ENCODE data around the gene SLC12A9. TPM values are rescaled to one million over a fixed set of nuclear protein-coding genes. Genes with fewer than 3 reads are reported as not detected.

SLC12A9 gene
- total and polyA plus RNA-seq, 5 donors from 2014 or later: 5.7 to 42.7 (median 6.3) TPM

GRCh38 chr7:100884736-100885439 lies 32.4 kb downstream of the SLC12A9 start:
- H3K4me3 ChIP-seq (ENCODE audit: low read depth, low read length): no peak overlapping the region
- no peak overlapping the region for H3K27ac ChIP-seq (ENCODE audit: insufficient read depth, low read length, poor library complexity, severe bottlenecking)
- Mint-ChIP-seq H3K9me3 (no peaks in the 10 kb centered on the region), H3K27ac (peak overlapping the region in 2 of 3 donors; percentile 7 to 83), H3K27me3 (peaks cover 3% of the 10 kb centered on the region), H3K4me3 (peak overlapping the region in 2 of 4 donors; percentile 43 to 83), H3K36me3 (peaks cover 62% of the 10 kb centered on the region), H3K4me1 (peaks cover 0 to 50% (median 30%) of the 10 kb centered on the region in 4 donors)
- ATAC-seq (ENCODE audit: low read depth in 2 of 2) (no peak), DNase-seq (no peak)
- no peaks in the 10 kb centered on the region for H3K27me3 ChIP-seq (ENCODE audit: control insufficient read depth, insufficient read depth, low read length)
- peaks cover 64% of the 10 kb centered on the region for H3K36me3 ChIP-seq (ENCODE audit: control insufficient read depth, insufficient read depth, low read length)
- no peaks in the 10 kb centered on the region for H3K9me3 ChIP-seq (ENCODE audit: control insufficient read depth in 2 of 2, low read length in 2 of 2)
- H3K4me1 ChIP-seq (ENCODE audit: control insufficient read depth, insufficient read depth, low read length, poor library complexity, severe bottlenecking): peaks cover 22% of the 10 kb centered on the region

- H3K4me3 ChIP-seq (ENCODE audit: low read depth, low read length): no peak overlapping the region
These were observed 33.1 kb downstream of the SLC12A9 start for GRCh38 chr7:100885440-100886141.

GRCh38 chr7:100886142-100886935 lies 33.8 kb downstream of the SLC12A9 start:
- Histone ChIP-seq H3K27ac (ENCODE audit: insufficient read depth, low read length, poor library complexity, severe bottlenecking) (peak overlapping the region; percentile 78), H3K9me3 (ENCODE audit: control insufficient read depth in 2 of 2, low read length in 2 of 2) (no peaks in the 10 kb centered on the region), H3K27me3 (ENCODE audit: control insufficient read depth, insufficient read depth, low read length) (no peaks in the 10 kb centered on the region), H3K4me1 (ENCODE audit: control insufficient read depth, insufficient read depth, low read length, poor library complexity, severe bottlenecking) (peaks cover 36% of the 10 kb centered on the region), H3K4me3 (ENCODE audit: low read depth, low read length) (no peak overlapping the region), H3K36me3 (ENCODE audit: control insufficient read depth, insufficient read depth, low read length) (peaks cover 58% of the 10 kb centered on the region)
- peak overlapping the region; percentile 21 to 87 (median 67) for H3K4me3 Mint-ChIP-seq
- peak overlapping the region in 1 of 3 donors; percentile 67 for H3K27ac Mint-ChIP-seq
- H3K4me1 Mint-ChIP-seq: peaks cover 0 to 52% (median 28%) of the 10 kb centered on the region in 4 donors
- H3K9me3 Mint-ChIP-seq: peaks cover 0 to 2% (median 0%) of the 10 kb centered on the region in 7 donors
- H3K36me3 Mint-ChIP-seq: peaks cover 57% of the 10 kb centered on the region
- H3K27me3 Mint-ChIP-seq: peaks cover 14% of the 10 kb centered on the region
- no peak for ATAC-seq (ENCODE audit: low read depth in 2 of 2)
- DNase-seq: no peak

More at GRCh38 chr7:100885440-100886141, 33.1 kb downstream of the SLC12A9 start:
- ATAC-seq (ENCODE audit: low read depth in 2 of 2): no peak
- no peak overlapping the region for H3K27ac ChIP-seq (ENCODE audit: insufficient read depth, low read length, poor library complexity, severe bottlenecking)
- no peaks in the 10 kb centered on the region for H3K27me3 ChIP-seq (ENCODE audit: control insufficient read depth, insufficient read depth, low read length)
- Mint-ChIP-seq H3K27me3 (peaks cover 10% of the 10 kb centered on the region), H3K9me3 (peaks cover 0 to 2% (median 0%) of the 10 kb centered on the region in 7 donors), H3K27ac (peak overlapping the region in 2 of 3 donors; percentile 7 to 67), H3K36me3 (peaks cover 59% of the 10 kb centered on the region), H3K4me3 (peak overlapping the region in 2 of 4 donors; percentile 18 to 83), H3K4me1 (peaks cover 0 to 50% (median 29%) of the 10 kb centered on the region in 4 donors)
- peaks cover 61% of the 10 kb centered on the region for H3K36me3 ChIP-seq (ENCODE audit: control insufficient read depth, insufficient read depth, low read length)
- H3K4me1 ChIP-seq (ENCODE audit: control insufficient read depth, insufficient read depth, low read length, poor library complexity, severe bottlenecking): peaks cover 29% of the 10 kb centered on the region
- no peak for DNase-seq
- no peaks in the 10 kb centered on the region for H3K9me3 ChIP-seq (ENCODE audit: control insufficient read depth in 2 of 2, low read length in 2 of 2)

DNA sequence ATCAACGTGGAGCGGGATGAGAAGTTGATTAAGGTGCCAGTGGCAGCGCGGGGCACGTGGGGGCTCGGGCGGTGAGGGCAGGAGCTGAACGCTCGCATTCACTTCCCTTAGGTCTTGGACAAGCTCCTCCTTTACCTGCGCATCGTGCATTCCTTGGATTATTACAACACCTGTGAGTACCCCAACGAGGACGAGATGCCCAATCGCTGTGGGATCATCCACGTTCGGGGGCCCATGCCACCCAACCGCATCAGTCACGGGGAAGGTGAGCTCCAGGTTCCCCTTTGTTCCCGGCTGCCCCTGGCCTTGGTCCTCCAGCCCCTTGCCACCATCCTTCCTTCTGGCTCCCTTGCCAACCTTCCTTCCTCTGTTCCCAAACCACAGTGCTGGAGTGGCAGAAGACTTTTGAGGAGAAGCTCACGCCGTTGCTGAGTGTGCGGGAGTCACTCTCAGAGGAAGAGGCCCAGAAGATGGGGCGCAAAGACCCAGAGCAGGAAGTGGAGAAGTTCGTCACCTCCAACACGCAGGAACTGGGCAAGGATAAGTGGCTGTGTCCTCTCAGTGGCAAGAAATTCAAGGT lies 34.5 kb downstream of the SLC12A9 start:
- peaks cover 0 to 2% (median 0%) of the 10 kb centered on the region in 7 donors for H3K9me3 Mint-ChIP-seq
- peak overlapping the region; percentile 78 for H3K27ac ChIP-seq (ENCODE audit: insufficient read depth, low read length, poor library complexity, severe bottlenecking)
- H3K36me3 Mint-ChIP-seq: peaks cover 56% of the 10 kb centered on the region
- DNase-seq (no peak), ATAC-seq (ENCODE audit: low read depth in 2 of 2) (no peak)
- peaks cover 51% of the 10 kb centered on the region for H3K36me3 ChIP-seq (ENCODE audit: control insufficient read depth, insufficient read depth, low read length)
- peak overlapping the region; percentile 86 to 92 (median 88) for H3K4me3 Mint-ChIP-seq
- peaks cover 21% of the 10 kb centered on the region for H3K27me3 Mint-ChIP-seq
- H3K4me1 Mint-ChIP-seq: peaks cover 0 to 55% (median 32%) of the 10 kb centered on the region in 4 donors
- H3K9me3 ChIP-seq (ENCODE audit: control insufficient read depth in 2 of 2, low read length in 2 of 2): no peaks in the 10 kb centered on the region
- no peaks in the 10 kb centered on the region for H3K27me3 ChIP-seq (ENCODE audit: control insufficient read depth, insufficient read depth, low read length)
- H3K27ac Mint-ChIP-seq: peak overlapping the region; percentile 96 to 97 (median 96)
- peak overlapping the region; percentile 48 for H3K4me3 ChIP-seq (ENCODE audit: low read depth, low read length)
- H3K4me1 ChIP-seq (ENCODE audit: control insufficient read depth, insufficient read depth, low read length, poor library complexity, severe bottlenecking): peaks cover 36% of the 10 kb centered on the region

GRCh38 chr7:100887516-100888290 lies 35.2 kb downstream of the SLC12A9 start:
- H3K27ac ChIP-seq (ENCODE audit: insufficient read depth, low read length, poor library complexity, severe bottlenecking): peak overlapping the region; percentile 78
- peaks cover 51% of the 10 kb centered on the region for H3K36me3 Mint-ChIP-seq
- peaks cover 0 to 56% (median 32%) of the 10 kb centered on the region in 4 donors for H3K4me1 Mint-ChIP-seq
- H3K4me3 Mint-ChIP-seq: peak overlapping the region; percentile 86 to 92 (median 88)
- peaks cover 45% of the 10 kb centered on the region for H3K36me3 ChIP-seq (ENCODE audit: control insufficient read depth, insufficient read depth, low read length)
- no peaks in the 10 kb centered on the region for H3K27me3 ChIP-seq (ENCODE audit: control insufficient read depth, insufficient read depth, low read length)
- peaks cover 28% of the 10 kb centered on the region for H3K27me3 Mint-ChIP-seq
- peaks cover 0 to 2% (median 0%) of the 10 kb centered on the region in 7 donors for H3K9me3 Mint-ChIP-seq
- peak; percentile 49 to 84 (median 63) for DNase-seq
- peaks cover 36% of the 10 kb centered on the region for H3K4me1 ChIP-seq (ENCODE audit: control insufficient read depth, insufficient read depth, low read length, poor library complexity, severe bottlenecking)
- H3K4me3 ChIP-seq (ENCODE audit: low read depth, low read length): peak overlapping the region; percentile 48
- ATAC-seq (ENCODE audit: low read depth in 2 of 2): peak; percentile 24 to 37
- H3K27ac Mint-ChIP-seq: peak overlapping the region; percentile 96 to 97 (median 96)
- no peaks in the 10 kb centered on the region for H3K9me3 ChIP-seq (ENCODE audit: control insufficient read depth in 2 of 2, low read length in 2 of 2)

- Mint-ChIP-seq H3K4me1 (peaks cover 0 to 54% (median 31%) of the 10 kb centered on the region in 4 donors), H3K27ac (peak overlapping the region; percentile 96 to 97 (median 96)), H3K4me3 (peak overlapping the region; percentile 86 to 92 (median 88)), H3K9me3 (peaks cover 0 to 2% (median 0%) of the 10 kb centered on the region in 7 donors), H3K27me3 (peaks cover 32% of the 10 kb centered on the region), H3K36me3 (peaks cover 45% of the 10 kb centered on the region)
- Histone ChIP-seq H3K27me3 (ENCODE audit: control insufficient read depth, insufficient read depth, low read length) (no peaks in the 10 kb centered on the region), H3K4me3 (ENCODE audit: low read depth, low read length) (peak overlapping the region; percentile 31), H3K9me3 (ENCODE audit: control insufficient read depth in 2 of 2, low read length in 2 of 2) (no peaks in the 10 kb centered on the region), H3K36me3 (ENCODE audit: control insufficient read depth, insufficient read depth, low read length) (peaks cover 38% of the 10 kb centered on the region), H3K4me1 (ENCODE audit: control insufficient read depth, insufficient read depth, low read length, poor library complexity, severe bottlenecking) (peaks cover 36% of the 10 kb centered on the region), H3K27ac (ENCODE audit: insufficient read depth, low read length, poor library complexity, severe bottlenecking) (peak overlapping the region; percentile 78)
- DNase-seq (no peak), ATAC-seq (ENCODE audit: low read depth in 2 of 2) (no peak)
These were observed 35.9 kb downstream of the SLC12A9 start for GRCh38 chr7:100888291-100888987.
